Measurements from ENCODE around the gene MEX3D.

MEX3D gene

DNA sequence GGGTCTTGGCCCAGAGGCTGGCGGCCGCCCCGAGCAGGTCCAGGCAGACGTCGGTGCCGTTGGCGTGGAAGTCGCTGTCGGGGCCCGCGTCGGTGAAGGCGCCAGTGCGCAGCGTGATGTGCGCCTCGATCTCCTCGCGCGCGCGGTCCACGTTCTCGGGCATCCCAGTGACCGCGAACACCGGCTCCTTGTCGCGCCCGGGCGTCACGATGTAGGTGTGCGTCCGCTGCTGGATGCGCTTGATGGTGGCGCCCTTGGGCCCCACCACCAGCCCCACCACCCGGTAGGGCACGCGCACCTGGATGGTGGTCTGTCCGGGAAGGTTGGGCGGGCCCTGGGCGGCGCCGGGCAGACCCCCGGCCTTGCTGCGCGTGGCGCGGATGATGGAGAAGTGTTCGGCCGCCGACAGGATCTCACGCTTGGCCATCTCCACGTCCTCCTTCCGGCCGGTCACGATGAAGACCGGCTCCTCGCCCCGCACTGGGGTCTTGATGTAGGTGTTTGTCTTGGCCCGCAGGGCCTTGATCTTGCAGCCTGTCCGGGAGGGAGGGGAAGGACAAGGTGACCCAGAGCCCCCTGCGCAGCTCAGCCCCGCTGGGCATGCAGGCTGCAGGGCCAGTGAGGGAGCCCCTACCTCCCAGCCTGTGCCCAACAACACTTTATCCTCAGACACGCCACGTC lies 11.6 kb downstream of the MEX3D start:
- TF ChIP-seq EZH2 (IDR thresholded peaks at IDR 0.05; ENCODE audit: borderline replicate concordance, low read depth, low read length, severe bottlenecking), result no peak
- TF ChIP-seq, protein P1, sequence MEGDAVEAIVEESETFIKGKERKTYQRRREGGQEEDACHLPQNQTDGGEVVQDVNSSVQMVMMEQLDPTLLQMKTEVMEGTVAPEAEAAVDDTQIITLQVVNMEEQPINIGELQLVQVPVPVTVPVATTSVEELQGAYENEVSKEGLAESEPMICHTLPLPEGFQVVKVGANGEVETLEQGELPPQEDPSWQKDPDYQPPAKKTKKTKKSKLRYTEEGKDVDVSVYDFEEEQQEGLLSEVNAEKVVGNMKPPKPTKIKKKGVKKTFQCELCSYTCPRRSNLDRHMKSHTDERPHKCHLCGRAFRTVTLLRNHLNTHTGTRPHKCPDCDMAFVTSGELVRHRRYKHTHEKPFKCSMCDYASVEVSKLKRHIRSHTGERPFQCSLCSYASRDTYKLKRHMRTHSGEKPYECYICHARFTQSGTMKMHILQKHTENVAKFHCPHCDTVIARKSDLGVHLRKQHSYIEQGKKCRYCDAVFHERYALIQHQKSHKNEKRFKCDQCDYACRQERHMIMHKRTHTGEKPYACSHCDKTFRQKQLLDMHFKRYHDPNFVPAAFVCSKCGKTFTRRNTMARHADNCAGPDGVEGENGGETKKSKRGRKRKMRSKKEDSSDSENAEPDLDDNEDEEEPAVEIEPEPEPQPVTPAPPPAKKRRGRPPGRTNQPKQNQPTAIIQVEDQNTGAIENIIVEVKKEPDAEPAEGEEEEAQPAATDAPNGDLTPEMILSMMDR (IDR thresholded peaks at IDR 0.05; ENCODE audit: borderline replicate concordance, extremely low read depth, low read length, poor library complexity, severe bottlenecking), result no peak
- no peak overlapping the region for H2AFZ ChIP-seq (ENCODE audit: low read depth, low read length)
- ATAC-seq (ENCODE audit: insufficient read depth, low read depth) (no peak), DNase-seq (no peak)
- peaks cover 38% of the 10 kb centered on the region for H4K20me1 ChIP-seq (ENCODE audit: insufficient read depth, low read length)
- peaks cover 14% of the 10 kb centered on the region for H3K36me3 ChIP-seq (ENCODE audit: insufficient read depth, low read length)
- H3K4me1 ChIP-seq (ENCODE audit: insufficient read depth, low read length), result no peaks in the 10 kb centered on the region
- H3K9me3 ChIP-seq (ENCODE audit: insufficient read depth, low read length, severe bottlenecking), result no peaks in the 10 kb centered on the region
- no peak overlapping the region for H3K4me2 ChIP-seq (ENCODE audit: insufficient read depth, low read length)
- H3K9ac ChIP-seq (ENCODE audit: low read depth, low read length), result no peak overlapping the region
- no peak overlapping the region for H3K4me3 ChIP-seq (ENCODE audit: low read depth in 1 of 2, low read length in 2 of 2)
- peaks cover 28% of the 10 kb centered on the region for H3K79me2 ChIP-seq (ENCODE audit: insufficient read depth, low read length)
- no peak overlapping the region for H3K27ac ChIP-seq (ENCODE audit: low read length)
- H3K27me3 ChIP-seq (ENCODE audit: insufficient read depth, low read length, poor library complexity), result no peaks in the 10 kb centered on the region

DNA sequence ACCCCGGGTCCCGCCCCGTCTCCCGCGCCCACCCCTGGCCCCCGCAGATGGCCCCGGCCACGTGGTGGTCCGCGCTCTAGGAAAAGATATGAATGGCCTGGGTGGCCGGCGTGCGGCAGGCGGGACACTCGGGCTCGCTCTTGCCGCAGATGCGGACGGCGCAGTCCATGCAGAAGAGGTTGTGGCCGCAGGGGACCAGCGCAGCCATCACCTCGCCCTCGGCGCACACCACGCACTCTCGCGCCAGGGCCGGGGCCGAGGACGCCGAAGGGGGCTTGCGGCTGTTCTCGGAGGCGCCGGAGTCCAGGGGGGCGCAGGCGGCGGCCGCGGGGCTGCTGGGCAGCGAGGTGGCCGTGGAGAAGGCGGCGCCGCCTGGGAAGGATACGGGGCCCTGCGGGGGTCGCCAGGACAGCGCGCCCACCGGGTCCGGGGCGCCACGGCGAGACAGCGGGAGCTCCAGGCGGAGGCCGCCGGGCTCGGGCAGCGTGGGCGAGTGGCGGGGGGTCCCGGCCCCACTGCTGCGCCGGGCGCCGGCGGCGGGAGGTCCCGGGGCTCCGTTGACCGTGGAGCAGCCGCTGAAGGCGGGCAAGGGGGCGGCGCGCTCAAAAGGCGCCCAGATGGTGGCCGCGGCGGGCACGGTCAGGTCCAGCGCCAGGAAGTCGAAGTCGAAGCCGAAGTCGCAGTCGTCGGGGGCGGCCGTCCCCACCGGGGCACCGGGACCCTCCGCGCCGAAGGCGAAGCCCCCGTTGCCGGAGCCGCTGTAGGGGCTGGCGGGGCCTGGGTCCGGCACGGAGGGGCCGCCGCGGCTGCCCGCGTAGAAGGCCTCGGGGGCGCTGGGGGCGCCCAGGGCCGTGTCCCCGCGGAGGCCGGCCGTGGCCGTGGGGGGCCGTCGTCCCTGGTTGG lies 12.4 kb downstream of the MEX3D start:
- H3K4me3 ChIP-seq (ENCODE audit: low read depth in 1 of 2, low read length in 2 of 2), result no peak overlapping the region
- DNase-seq (no peak), ATAC-seq (ENCODE audit: insufficient read depth, low read depth) (no peak)
- H3K27ac ChIP-seq (ENCODE audit: low read length), result no peak overlapping the region
- H3K9me3 ChIP-seq (ENCODE audit: insufficient read depth, low read length, severe bottlenecking), result no peaks in the 10 kb centered on the region
- no peak for TF ChIP-seq EZH2 (IDR thresholded peaks at IDR 0.05; ENCODE audit: borderline replicate concordance, low read depth, low read length, severe bottlenecking)
- TF ChIP-seq, protein P1 (IDR thresholded peaks at IDR 0.05; ENCODE audit: borderline replicate concordance, extremely low read depth, low read length, poor library complexity, severe bottlenecking), result no peak
- peaks cover 30% of the 10 kb centered on the region for H4K20me1 ChIP-seq (ENCODE audit: insufficient read depth, low read length)
- peaks cover 9% of the 10 kb centered on the region for H3K36me3 ChIP-seq (ENCODE audit: insufficient read depth, low read length)
- H2AFZ ChIP-seq (ENCODE audit: low read depth, low read length), result no peak overlapping the region
- H3K4me2 ChIP-seq (ENCODE audit: insufficient read depth, low read length), result no peak overlapping the region
- peaks cover 20% of the 10 kb centered on the region for H3K79me2 ChIP-seq (ENCODE audit: insufficient read depth, low read length)
- no peaks in the 10 kb centered on the region for H3K4me1 ChIP-seq (ENCODE audit: insufficient read depth, low read length)
- H3K9ac ChIP-seq (ENCODE audit: low read depth, low read length), result no peak overlapping the region
- H3K27me3 ChIP-seq (ENCODE audit: insufficient read depth, low read length, poor library complexity), result no peaks in the 10 kb centered on the region

DNA sequence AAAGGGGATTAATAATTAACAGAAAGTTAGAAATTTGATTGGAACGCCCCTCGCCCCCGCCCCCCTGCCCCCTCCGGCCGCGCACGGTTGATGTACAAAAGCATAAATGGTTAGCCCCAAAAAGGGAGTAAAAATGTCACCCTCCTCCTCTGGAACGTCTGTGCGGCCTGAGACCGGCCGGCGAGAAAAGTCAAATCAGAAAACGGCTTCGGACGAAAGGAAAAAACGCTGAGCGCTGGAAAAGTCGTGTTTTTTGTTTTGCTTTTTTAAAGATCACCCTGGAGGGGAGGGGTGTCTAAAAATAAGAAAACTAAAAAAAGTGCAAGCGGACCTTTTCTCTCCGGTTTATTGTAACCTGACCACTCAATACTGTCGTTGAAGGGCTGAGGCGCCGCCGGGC lies 13.2 kb downstream of the MEX3D start:
- H3K4me2 ChIP-seq (ENCODE audit: insufficient read depth, low read length), result no peak overlapping the region
- ATAC-seq (ENCODE audit: insufficient read depth, low read depth) (no peak), DNase-seq (no peak)
- no peak for TF ChIP-seq EZH2 (IDR thresholded peaks at IDR 0.05; ENCODE audit: borderline replicate concordance, low read depth, low read length, severe bottlenecking)
- TF ChIP-seq, protein P1 (IDR thresholded peaks at IDR 0.05; ENCODE audit: borderline replicate concordance, extremely low read depth, low read length, poor library complexity, severe bottlenecking), result no peak
- no peaks in the 10 kb centered on the region for H3K4me1 ChIP-seq (ENCODE audit: insufficient read depth, low read length)
- H3K27me3 ChIP-seq (ENCODE audit: insufficient read depth, low read length, poor library complexity), result no peaks in the 10 kb centered on the region
- peaks cover 9% of the 10 kb centered on the region for H3K36me3 ChIP-seq (ENCODE audit: insufficient read depth, low read length)
- H3K4me3 ChIP-seq (ENCODE audit: low read depth in 1 of 2, low read length in 2 of 2), result no peak overlapping the region
- H3K27ac ChIP-seq (ENCODE audit: low read length), result no peak overlapping the region
- H3K9me3 ChIP-seq (ENCODE audit: insufficient read depth, low read length, severe bottlenecking), result no peaks in the 10 kb centered on the region
- H4K20me1 ChIP-seq (ENCODE audit: insufficient read depth, low read length), result peaks cover 22% of the 10 kb centered on the region
- H2AFZ ChIP-seq (ENCODE audit: low read depth, low read length), result no peak overlapping the region
- H3K9ac ChIP-seq (ENCODE audit: low read depth, low read length), result no peak overlapping the region
- H3K79me2 ChIP-seq (ENCODE audit: insufficient read depth, low read length), result peaks cover 13% of the 10 kb centered on the region
